Neural cell (in vitro differentiated cells): ENCODE results near the gene ENO3. TPM values are rescaled to one million over a fixed set of nuclear protein-coding genes. Genes with fewer than 3 reads are reported as not detected.

Experiments used
- H2AFZ ChIP-seq: fragments of 200-600, 300-800 bp; sonication (generic), shearing (Covaris generic); 2 replicates; pipeline ENCODE4 v1.6.0; 2014; ENCODE audit warnings: low read depth, mild to moderate bottlenecking, antibody characterized with exemption, low read length, moderate library complexity
- H3F3A ChIP-seq: fragments of 200-600 bp; shearing (Covaris generic); 2 replicates; pipeline ENCODE4 v1.6.1; 2016; ENCODE audit warnings: mild to moderate bottlenecking, moderate library complexity, mixed read lengths, antibody characterized with exemption, low read length; ENCODE audit not compliant: insufficient read depth, poor library complexity, severe bottlenecking
- H3K27ac ChIP-seq: fragments of 200-600, 300-800 bp; sonication (generic), shearing (Covaris generic); 2 replicates; pipeline ENCODE4 v1.5.1; 2014; ENCODE audit warnings: mild to moderate bottlenecking, low read length, moderate library complexity
- H3K27me3 ChIP-seq: fragments of 300-800, 200-600 bp; sonication (generic), shearing (Covaris generic); 2 replicates; pipeline ENCODE4 v1.6.0; 2014; ENCODE audit warnings: mild to moderate bottlenecking, low read depth, low read length, moderate library complexity; ENCODE audit not compliant: insufficient read depth
- H3K36me3 ChIP-seq: fragments of 300-800, 200-600 bp; sonication (generic), shearing (Covaris generic); 2 replicates; pipeline ENCODE4 v1.5.1; 2014; ENCODE audit warnings: mild to moderate bottlenecking, antibody characterized with exemption, low read length, moderate library complexity; ENCODE audit not compliant: insufficient read depth
- H3K4me2 ChIP-seq: fragments of 300-800, 200-600 bp; sonication (generic), shearing (Covaris generic); 2 replicates; pipeline ENCODE4 v1.6.0; 2014; ENCODE audit warnings: mild to moderate bottlenecking, low read length
- H3K4me3 ChIP-seq: fragments of 300-800, 200-600 bp; sonication (generic), shearing (Covaris generic); 2 replicates; pipeline ENCODE4 v1.5.1; 2014; ENCODE audit warnings: mild to moderate bottlenecking, low read length, moderate library complexity
- H3K79me2 ChIP-seq: fragments of 200-600 bp; shearing (Covaris generic); replicated peaks from 2 replicates; pipeline ENCODE4 v1.6.0; 2014; ENCODE audit warnings: mild to moderate bottlenecking, low read length, moderate library complexity; ENCODE audit not compliant: insufficient read depth
- H3K9ac ChIP-seq: fragments of 300-800, 200-600 bp; sonication (generic), shearing (Covaris generic); 2 replicates; pipeline ENCODE4 v1.6.1; 2016; ENCODE audit warnings: mild to moderate bottlenecking, low read length, mixed read lengths
- H3K9me2 ChIP-seq: fragments of 200-600 bp; shearing (Covaris generic); 2 replicates; pipeline ENCODE4 v1.6.1; 2016; ENCODE audit warnings: mild to moderate bottlenecking, low read length, mixed read lengths; ENCODE audit not compliant: insufficient read depth
- H3K9me3 ChIP-seq: fragments of 200-600, 300-800 bp; sonication (generic), shearing (Covaris generic); 2 replicates; pipeline ENCODE4 v1.6.1; 2016; ENCODE audit warnings: mild to moderate bottlenecking, mixed run types, low read length, moderate library complexity, mixed read lengths
- H4K20me1 ChIP-seq: fragments of 200-600 bp; shearing (Covaris generic); 2 replicates; pipeline ENCODE4 v1.6.1; 2016; ENCODE audit warnings: mild to moderate bottlenecking, mixed run types; ENCODE audit not compliant: insufficient read depth
- EP300 ChIP-seq: fragments of 450-650 bp; conservative IDR thresholded peaks from 2 replicates; pipeline ENCODE4 v1.6.1; 2014; ENCODE audit warnings: antibody characterized with exemption, mild to moderate bottlenecking, moderate library complexity; ENCODE audit not compliant: poor library complexity, severe bottlenecking
- EZH2 ChIP-seq: fragments of 200-600, 300-800 bp; shearing (Covaris generic), sonication (generic); IDR thresholded peaks from 2 replicates; pipeline ENCODE4 v1.6.1; 2014; ENCODE audit warnings: antibody characterized with exemption, low read length, borderline replicate concordance, mild to moderate bottlenecking; ENCODE audit not compliant: insufficient read depth, poor library complexity, severe bottlenecking
- MXI1 ChIP-seq: fragments of 450-650 bp; conservative IDR thresholded peaks from 2 replicates; pipeline ENCODE4 v1.6.1; 2014; ENCODE audit warnings: antibody characterized with exemption, mild to moderate bottlenecking; ENCODE audit not compliant: poor library complexity, severe bottlenecking
- POLR2AphosphoS5 ChIP-seq: IDR thresholded peaks from 2 replicates; pipeline ENCODE4 v1.6.1; 2012
- RAD21 ChIP-seq: fragments of 450-650 bp; conservative IDR thresholded peaks from 2 replicates; pipeline ENCODE4 v1.6.1; 2014; ENCODE audit warnings: antibody characterized with exemption, mild to moderate bottlenecking, moderate library complexity
- SMC3 ChIP-seq: fragments of 450-650 bp; conservative IDR thresholded peaks from 2 replicates; pipeline ENCODE4 v1.6.1; 2014; ENCODE audit warnings: antibody characterized with exemption, mild to moderate bottlenecking, moderate library complexity; ENCODE audit not compliant: poor library complexity
- TAF1 ChIP-seq: IDR thresholded peaks from 2 replicates; pipeline ENCODE4 v1.6.1; 2012; ENCODE audit warnings: low read depth
- polyA plus RNA-seq: library from polyadenylated mRNA; depleted of rRNA; stranded (reverse); fragments of >200 nt; gene quantifications from 2 replicates; pipeline ENCODE4 v1.2.3, GENCODE V29; 2014
- TF ChIP-seq, protein P1 (sequence below): fragments of 450-650 bp; IDR thresholded peaks from 2 replicates; pipeline ENCODE4 v1.5.1; 2014; ENCODE audit warnings: antibody characterized with exemption, mild to moderate bottlenecking, moderate library complexity; ENCODE audit not compliant: poor library complexity, severe bottlenecking
- TF ChIP-seq, protein P2 (sequence below): IDR thresholded peaks from 2 replicates; pipeline ENCODE4 v1.6.1; 2012; ENCODE audit warnings: borderline replicate concordance

The ENO3 gene
- polyA plus RNA-seq, 1 donor from 2014 or later: 2.3 TPM

DNA sequence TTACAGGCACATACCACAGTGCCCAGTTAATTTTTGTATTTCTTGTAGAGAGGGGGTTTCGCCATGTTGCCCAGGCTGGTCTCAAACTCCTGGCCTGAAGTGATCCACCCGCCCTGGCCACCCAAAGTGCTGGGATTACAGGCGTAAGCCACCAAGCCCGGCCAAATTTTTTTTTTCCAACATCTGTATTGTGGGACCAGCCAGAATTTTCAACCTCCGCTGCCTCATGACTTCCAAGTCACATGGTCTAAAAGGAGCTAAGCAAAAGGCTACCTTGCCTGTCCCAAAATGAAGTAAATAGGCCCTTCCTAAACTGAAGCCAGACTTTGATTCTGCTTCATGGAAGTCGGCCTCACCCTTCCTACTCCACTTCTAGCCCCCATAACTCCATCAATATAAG, 20.9 kb downstream of the ENO3 start:
- H3K9me3 ChIP-seq: no peaks in the 10 kb centered on the region
- H3F3A ChIP-seq: peaks cover 3% of the 10 kb centered on the region
- H3K27ac ChIP-seq: no peak overlapping the region
- H3K27me3 ChIP-seq: no peaks in the 10 kb centered on the region
- no peak overlapping the region for H2AFZ ChIP-seq
- H3K4me2 ChIP-seq: no peak overlapping the region
- no peaks in the 10 kb centered on the region for H3K79me2 ChIP-seq
- no peak overlapping the region for H3K9ac ChIP-seq
- H3K9me2 ChIP-seq: no peaks in the 10 kb centered on the region
- H3K4me3 ChIP-seq: no peak overlapping the region
- TF ChIP-seq, protein P1, sequence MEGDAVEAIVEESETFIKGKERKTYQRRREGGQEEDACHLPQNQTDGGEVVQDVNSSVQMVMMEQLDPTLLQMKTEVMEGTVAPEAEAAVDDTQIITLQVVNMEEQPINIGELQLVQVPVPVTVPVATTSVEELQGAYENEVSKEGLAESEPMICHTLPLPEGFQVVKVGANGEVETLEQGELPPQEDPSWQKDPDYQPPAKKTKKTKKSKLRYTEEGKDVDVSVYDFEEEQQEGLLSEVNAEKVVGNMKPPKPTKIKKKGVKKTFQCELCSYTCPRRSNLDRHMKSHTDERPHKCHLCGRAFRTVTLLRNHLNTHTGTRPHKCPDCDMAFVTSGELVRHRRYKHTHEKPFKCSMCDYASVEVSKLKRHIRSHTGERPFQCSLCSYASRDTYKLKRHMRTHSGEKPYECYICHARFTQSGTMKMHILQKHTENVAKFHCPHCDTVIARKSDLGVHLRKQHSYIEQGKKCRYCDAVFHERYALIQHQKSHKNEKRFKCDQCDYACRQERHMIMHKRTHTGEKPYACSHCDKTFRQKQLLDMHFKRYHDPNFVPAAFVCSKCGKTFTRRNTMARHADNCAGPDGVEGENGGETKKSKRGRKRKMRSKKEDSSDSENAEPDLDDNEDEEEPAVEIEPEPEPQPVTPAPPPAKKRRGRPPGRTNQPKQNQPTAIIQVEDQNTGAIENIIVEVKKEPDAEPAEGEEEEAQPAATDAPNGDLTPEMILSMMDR: no peak
- TF ChIP-seq RAD21: no peak
- TF ChIP-seq, protein P2, sequence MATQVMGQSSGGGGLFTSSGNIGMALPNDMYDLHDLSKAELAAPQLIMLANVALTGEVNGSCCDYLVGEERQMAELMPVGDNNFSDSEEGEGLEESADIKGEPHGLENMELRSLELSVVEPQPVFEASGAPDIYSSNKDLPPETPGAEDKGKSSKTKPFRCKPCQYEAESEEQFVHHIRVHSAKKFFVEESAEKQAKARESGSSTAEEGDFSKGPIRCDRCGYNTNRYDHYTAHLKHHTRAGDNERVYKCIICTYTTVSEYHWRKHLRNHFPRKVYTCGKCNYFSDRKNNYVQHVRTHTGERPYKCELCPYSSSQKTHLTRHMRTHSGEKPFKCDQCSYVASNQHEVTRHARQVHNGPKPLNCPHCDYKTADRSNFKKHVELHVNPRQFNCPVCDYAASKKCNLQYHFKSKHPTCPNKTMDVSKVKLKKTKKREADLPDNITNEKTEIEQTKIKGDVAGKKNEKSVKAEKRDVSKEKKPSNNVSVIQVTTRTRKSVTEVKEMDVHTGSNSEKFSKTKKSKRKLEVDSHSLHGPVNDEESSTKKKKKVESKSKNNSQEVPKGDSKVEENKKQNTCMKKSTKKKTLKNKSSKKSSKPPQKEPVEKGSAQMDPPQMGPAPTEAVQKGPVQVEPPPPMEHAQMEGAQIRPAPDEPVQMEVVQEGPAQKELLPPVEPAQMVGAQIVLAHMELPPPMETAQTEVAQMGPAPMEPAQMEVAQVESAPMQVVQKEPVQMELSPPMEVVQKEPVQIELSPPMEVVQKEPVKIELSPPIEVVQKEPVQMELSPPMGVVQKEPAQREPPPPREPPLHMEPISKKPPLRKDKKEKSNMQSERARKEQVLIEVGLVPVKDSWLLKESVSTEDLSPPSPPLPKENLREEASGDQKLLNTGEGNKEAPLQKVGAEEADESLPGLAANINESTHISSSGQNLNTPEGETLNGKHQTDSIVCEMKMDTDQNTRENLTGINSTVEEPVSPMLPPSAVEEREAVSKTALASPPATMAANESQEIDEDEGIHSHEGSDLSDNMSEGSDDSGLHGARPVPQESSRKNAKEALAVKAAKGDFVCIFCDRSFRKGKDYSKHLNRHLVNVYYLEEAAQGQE: no peak
- no peak for TF ChIP-seq SMC3
- TF ChIP-seq POLR2AphosphoS5: no peak
- TF ChIP-seq EZH2: no peak
- TF ChIP-seq EP300: no peak
- no peak for TF ChIP-seq MXI1
- no peak for TF ChIP-seq TAF1
- H3K36me3 ChIP-seq: no peaks in the 10 kb centered on the region
- no peaks in the 10 kb centered on the region for H4K20me1 ChIP-seq

DNA sequence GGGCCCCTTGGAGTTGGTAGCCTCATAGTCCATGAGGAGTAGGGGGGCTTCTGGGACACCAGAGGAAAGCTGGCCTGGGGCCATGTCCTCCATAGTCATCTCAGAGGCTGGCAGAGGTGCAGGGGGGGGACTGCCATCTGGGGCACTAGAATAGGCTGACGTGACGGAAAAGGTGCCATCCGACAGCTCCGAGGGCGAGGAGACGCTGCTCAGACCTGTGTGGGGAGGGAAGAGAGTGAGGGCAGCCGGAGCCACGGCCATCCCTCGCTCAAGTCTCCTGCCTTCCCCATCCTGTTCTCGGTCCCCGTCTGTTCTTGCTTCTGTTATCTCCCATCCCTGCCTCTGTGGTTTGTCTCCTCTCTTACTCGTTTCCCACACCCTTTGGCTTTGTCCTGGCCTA, 21.4 kb downstream of the ENO3 start:
- Histone ChIP-seq H3K27ac (no peak overlapping the region), H3K9ac (no peak overlapping the region), H3K27me3 (no peaks in the 10 kb centered on the region), H3K4me3 (no peak overlapping the region), H3F3A (peaks cover 3% of the 10 kb centered on the region), H3K4me2 (no peak overlapping the region), H4K20me1 (no peaks in the 10 kb centered on the region), H3K36me3 (no peaks in the 10 kb centered on the region), H3K9me3 (no peaks in the 10 kb centered on the region), H2AFZ (no peak overlapping the region), H3K9me2 (no peaks in the 10 kb centered on the region), H3K79me2 (no peaks in the 10 kb centered on the region)
- TF ChIP-seq EZH2 (no peak), POLR2AphosphoS5 (no peak), MXI1 (no peak), TAF1 (no peak), RAD21 (no peak), SMC3 (no peak), EP300 (no peak)
- TF ChIP-seq, protein P1: no peak
- TF ChIP-seq, protein P2: no peak
